Calu3 (cell line): ENCODE data around the gene GINS1. TPM values are rescaled to one million over a fixed set of nuclear protein-coding genes. Genes with fewer than 3 reads are reported as not detected.
A peak's percentile ranks its signal among the peaks of the same experiment; 100 is the strongest.

Experiments used
- BruUV-seq: library from RNA; stranded (reverse); fragments of 400-500 nt; replicated peaks from 2 replicates; lab custom pipeline; 2021; lab: Mats Ljungman, UMichigan
- CTCF ChIA-PET: fragments of 300-600 bp; sonication (Branson Sonifier 250); formaldehyde crosslinking; loops from one replicate; lab custom pipeline; 2022; ENCODE audit warnings: antibody characterized with exemption; lab: Charles Lee
- DNase-seq: peaks from one replicate; pipeline ENCODE4 v3.0.0; 2022
- H3K27ac Mint-ChIP-seq: one replicate; pipeline ENCODE4 v1.8.0; 2022; ENCODE audit warnings: mixed read lengths; ENCODE audit not compliant: unreplicated experiment
- H3K27me3 Mint-ChIP-seq: one replicate; pipeline ENCODE4 v1.8.0; 2022; ENCODE audit warnings: mixed read lengths; ENCODE audit not compliant: unreplicated experiment
- H3K36me3 Mint-ChIP-seq: one replicate; pipeline ENCODE4 v1.8.0; 2022; ENCODE audit warnings: mild to moderate bottlenecking, moderate library complexity, mixed read lengths; ENCODE audit not compliant: insufficient read depth, unreplicated experiment
- H3K4me1 Mint-ChIP-seq: one replicate; pipeline ENCODE4 v1.8.0; 2022; ENCODE audit warnings: mild to moderate bottlenecking, low read depth, mixed read lengths; ENCODE audit not compliant: unreplicated experiment
- H3K4me3 Mint-ChIP-seq: one replicate; pipeline ENCODE4 v1.8.0; 2022; ENCODE audit warnings: mild to moderate bottlenecking, low read depth, moderate library complexity, mixed read lengths; ENCODE audit not compliant: unreplicated experiment
- H3K9me3 Mint-ChIP-seq: one replicate; pipeline ENCODE4 v1.8.0; 2022; ENCODE audit warnings: low read depth, mixed read lengths; ENCODE audit not compliant: unreplicated experiment
- CTCF ChIP-seq: fragments of 200-600 bp; IDR thresholded peaks from one replicate; pipeline ENCODE4 v1.8.0; 2022; ENCODE audit warnings: antibody characterized with exemption; ENCODE audit not compliant: unreplicated experiment
- intact Hi-C: fragments of 100-400 bp; cut with micrococcal nuclease; formaldehyde crosslinking; loops from one replicate; pipeline ENCODE4 v1.10.0; 2022; ENCODE audit not compliant: unreplicated experiment
- total RNA-seq: library from RNA; stranded (reverse); gene quantifications from 2 replicates; pipeline ENCODE4 v1.2.3, GENCODE V29; 2022

Gene GINS1
- total RNA-seq, 1 experiment from 2014 or later, result 10.3 TPM

GRCh38 chr20:25380945-25381614, 26.4 kb upstream of the GINS1 start:
- TF ChIP-seq CTCF, result no peak
- intact Hi-C loops, result no loop called here
- H3K27ac Mint-ChIP-seq, result no peak overlapping the region
- no peaks in the 10 kb centered on the region for H3K27me3 Mint-ChIP-seq
- no peaks in the 10 kb centered on the region for H3K36me3 Mint-ChIP-seq
- no peaks in the 10 kb centered on the region for H3K9me3 Mint-ChIP-seq
- DNase-seq, result no peak
- H3K4me1 Mint-ChIP-seq, result no peaks in the 10 kb centered on the region
- H3K4me3 Mint-ChIP-seq, result no peak overlapping the region
- no TSS peak for BruUV-seq
- CTCF ChIA-PET, result no interaction called here

GRCh38 chr20:25382704-25383370, 24.6 kb upstream of the GINS1 start:
- H3K4me1 Mint-ChIP-seq, result no peaks in the 10 kb centered on the region
- H3K9me3 Mint-ChIP-seq, result no peaks in the 10 kb centered on the region
- H3K4me3 Mint-ChIP-seq, result no peak overlapping the region
- no TSS peak for BruUV-seq
- no peak overlapping the region for H3K27ac Mint-ChIP-seq
- no peak for TF ChIP-seq CTCF
- CTCF ChIA-PET, result no interaction called here
- intact Hi-C loops, result no loop called here
- H3K36me3 Mint-ChIP-seq, result no peaks in the 10 kb centered on the region
- no peaks in the 10 kb centered on the region for H3K27me3 Mint-ChIP-seq
- no peak for DNase-seq

- intact Hi-C loops, result no loop called here
- no peaks in the 10 kb centered on the region for H3K27me3 Mint-ChIP-seq
- H3K4me1 Mint-ChIP-seq, result peaks cover 7% of the 10 kb centered on the region
- no peak for TF ChIP-seq CTCF
- H3K4me3 Mint-ChIP-seq, result peak overlapping the region; percentile 77
- no peaks in the 10 kb centered on the region for H3K9me3 Mint-ChIP-seq
- CTCF ChIA-PET, result no interaction called here
- H3K36me3 Mint-ChIP-seq, result peaks cover 10% of the 10 kb centered on the region
- TSS peak; percentile 50 for BruUV-seq
- H3K27ac Mint-ChIP-seq, result no peak overlapping the region
- no peak for DNase-seq
Measured at GRCh38 chr20:25389401-25389857, 18.0 kb upstream of the GINS1 start.

- no peak for TF ChIP-seq CTCF
- no peaks in the 10 kb centered on the region for H3K27me3 Mint-ChIP-seq
- no TSS peak for BruUV-seq
- H3K27ac Mint-ChIP-seq, result no peak overlapping the region
- intact Hi-C loops, result no loop called here
- H3K4me3 Mint-ChIP-seq, result peak overlapping the region; percentile 77
- peak; percentile 10 for DNase-seq
- H3K36me3 Mint-ChIP-seq, result peaks cover 10% of the 10 kb centered on the region
- peaks cover 7% of the 10 kb centered on the region for H3K4me1 Mint-ChIP-seq
- no peaks in the 10 kb centered on the region for H3K9me3 Mint-ChIP-seq
- CTCF ChIA-PET, result no interaction called here
Measured at GRCh38 chr20:25389858-25390537, 17.5 kb upstream of the GINS1 start.
